GM19035 (cell line): Measurements from ENCODE around the gene IP6K2.
A peak's percentile ranks its signal among the peaks of the same experiment; 100 is the strongest.

Source experiments
- ATAC-seq: cut with Tn5 transposase; IDR thresholded peaks from one replicate; pipeline ENCODE4 v1.9.1; 2021; ENCODE audit not compliant: unreplicated experiment

IP6K2 gene

GRCh38 chr3:48689384-48689783 is 27.6 kb downstream of the IP6K2 start:
- ATAC-seq = no peak

GRCh38 chr3:48688737-48689075 is 28.3 kb downstream of the IP6K2 start:
- ATAC-seq = no peak

DNA sequence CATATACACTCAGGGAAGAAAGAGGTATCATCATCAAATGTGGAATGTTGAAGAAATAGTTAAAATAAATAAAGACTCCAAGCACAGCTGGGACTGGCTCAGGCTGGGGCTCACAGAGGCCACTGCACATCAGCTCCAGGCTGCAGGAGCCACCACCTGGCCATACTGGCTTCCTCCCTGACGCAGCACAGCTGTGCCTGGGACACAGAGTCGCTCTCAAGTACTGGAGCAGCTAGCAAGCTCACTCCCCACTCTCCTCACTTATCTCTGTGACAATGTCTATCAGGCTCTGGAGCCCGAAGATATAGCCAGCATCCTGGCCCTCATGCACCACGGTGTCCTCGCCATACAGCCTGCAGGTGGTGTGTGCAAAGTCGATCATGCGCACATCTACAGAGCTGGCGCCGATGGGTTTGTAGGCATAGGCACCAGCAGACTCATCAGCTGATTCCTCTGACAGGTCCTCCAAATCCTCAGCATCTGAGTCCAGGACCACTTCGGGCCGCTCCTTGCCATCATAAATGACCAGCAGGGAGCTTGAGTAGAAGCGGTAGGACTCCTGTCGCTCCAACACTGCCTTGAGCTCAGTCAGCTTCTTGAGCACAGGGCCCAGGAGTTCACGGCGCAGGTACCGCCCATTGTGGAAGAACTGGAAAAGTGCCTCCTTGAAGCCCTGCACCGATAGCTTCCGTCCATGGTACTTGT is 28.8 kb downstream of the IP6K2 start:
- no peak for ATAC-seq

DNA sequence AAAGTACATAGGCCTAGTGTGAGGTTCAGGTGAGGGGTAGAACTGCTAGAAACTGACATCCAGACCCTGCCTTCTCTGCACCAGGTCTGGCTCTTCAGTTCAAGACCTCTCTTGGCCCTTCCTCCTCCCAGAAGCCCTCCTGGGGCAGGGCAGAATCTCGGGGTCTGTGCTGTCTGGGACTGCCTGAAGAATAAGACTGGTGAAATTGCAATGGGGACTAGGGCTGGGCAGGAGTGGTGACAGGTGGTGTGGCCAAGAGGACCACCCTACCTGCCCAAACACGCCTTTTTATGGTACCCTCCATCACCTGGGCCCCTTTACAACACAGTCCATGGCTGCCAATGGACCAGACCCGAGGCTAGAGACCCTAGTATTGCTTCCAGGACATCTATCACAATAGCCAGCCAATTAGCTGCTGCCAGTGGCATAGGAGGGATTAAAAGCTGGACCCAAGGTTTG is 29.8 kb downstream of the IP6K2 start:
- ATAC-seq = no peak

DNA sequence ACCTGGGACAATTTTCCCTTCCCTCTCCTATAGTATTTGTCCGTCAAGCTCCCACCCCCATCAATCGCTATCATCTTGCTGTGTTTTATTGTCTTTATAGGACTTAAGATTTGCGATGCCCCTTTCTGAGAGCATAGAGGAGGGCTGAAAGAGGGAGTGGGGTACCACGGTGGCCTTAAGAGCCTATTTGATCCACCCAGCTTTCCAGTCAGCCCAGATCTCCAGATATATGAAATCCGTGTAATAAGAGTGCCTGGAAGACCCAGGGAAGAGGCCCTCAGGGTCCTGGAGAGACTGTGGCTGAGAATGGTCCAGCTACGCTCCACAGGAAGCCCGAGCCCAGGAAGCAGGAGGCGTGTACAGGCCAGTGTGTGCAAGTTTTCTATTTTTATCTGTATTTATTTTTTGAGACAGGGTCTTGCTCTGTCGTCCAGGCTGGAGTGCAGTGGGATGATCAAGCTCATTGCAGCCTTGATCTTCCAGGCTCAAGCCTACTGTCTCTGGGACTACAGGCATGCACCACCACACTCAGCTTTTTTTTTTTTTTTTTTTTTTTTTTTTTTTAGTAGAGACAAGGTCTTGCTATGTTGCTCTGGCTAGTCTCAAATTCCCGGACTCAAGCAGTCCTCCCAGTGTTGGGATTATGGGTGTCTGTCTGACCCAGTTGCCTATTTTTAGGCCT is 30.3 kb downstream of the IP6K2 start:
- ATAC-seq = no peak

DNA sequence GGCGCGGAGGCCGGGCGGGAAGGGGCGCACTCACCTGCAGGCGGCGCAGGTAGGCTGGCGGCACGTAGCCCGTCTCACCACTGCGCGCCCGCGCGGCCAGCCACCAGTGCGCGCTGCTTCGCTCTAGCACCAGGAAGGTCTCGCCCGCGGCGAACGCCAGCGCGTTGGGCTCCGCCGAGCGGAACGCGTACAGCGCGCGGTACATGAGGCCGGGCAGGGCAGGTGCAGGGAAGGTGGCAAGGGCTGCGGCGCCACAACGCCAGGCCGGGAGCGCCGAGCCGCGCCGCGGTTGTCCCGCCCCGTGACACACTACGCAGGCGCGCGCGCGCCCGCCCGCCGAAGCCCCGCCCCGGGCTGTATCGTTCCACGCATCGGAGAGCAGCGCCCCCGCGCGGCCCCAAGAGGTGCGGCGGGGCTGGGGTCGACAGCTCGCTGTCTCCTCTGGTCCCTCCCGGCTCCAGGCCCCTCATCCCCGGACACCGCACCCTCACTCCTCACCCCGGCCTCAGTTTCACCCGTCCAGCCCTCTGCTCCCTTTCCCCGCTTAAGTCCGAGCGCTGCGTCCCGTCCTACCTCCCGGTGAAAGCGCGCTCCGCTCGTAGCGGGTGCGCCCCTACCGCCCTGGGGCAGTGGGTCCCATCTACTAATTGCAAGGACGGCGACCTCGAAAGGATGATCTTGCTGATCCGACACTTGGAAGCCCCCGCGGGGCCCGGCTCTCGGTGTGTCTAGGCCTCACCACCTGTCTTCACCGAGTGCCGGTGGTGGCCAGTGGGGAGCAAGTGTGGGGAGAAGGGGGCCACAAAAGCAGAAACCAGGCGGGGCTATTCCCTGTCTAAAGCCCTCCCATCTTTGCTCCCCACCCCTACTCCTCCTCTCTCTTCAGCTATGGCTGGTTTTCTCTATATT is 31.2 kb downstream of the IP6K2 start, which contains the start of gene NCKIPSD:
TSS of gene NCKIPSD (minus strand) at position 313 of the 909 bp plus-strand sequence. CDS start at position 205, 108 bp downstream.
- peak; percentile 80 for ATAC-seq

DNA sequence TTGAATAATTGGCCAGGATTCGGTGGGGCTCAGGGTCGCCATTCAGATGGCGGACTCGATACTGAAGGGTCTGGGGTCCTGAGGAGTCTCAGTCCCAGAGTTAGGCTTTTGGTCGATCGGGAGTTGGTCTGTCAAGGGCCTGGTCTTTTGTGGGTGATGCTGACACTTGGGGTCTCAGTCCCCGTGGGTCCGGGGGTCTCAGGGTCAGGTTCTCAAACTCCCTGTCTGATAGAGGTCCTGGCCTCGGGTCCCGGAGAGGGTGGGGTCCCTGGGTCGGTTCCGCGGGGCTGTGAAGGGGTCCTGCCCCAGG is 31.8 kb downstream of the IP6K2 start:
- ATAC-seq = no peak

GRCh38 chr3:48684480-48685143 is 32.4 kb downstream of the IP6K2 start:
- ATAC-seq = no peak

DNA sequence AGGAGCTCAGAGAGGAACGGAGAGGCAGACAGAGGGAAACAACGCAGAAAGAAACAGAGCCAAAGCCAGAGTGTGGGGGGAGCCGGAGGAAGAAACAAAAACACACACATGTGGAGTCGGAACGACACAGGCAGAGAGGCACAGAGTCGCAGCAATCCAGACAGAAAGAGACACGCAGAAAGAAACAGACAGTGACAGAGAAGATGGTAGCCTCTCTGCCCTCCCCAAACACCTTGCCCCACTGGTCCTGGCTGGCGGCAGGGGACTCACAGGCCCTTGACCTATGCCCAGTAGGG is 33.0 kb downstream of the IP6K2 start:
- ATAC-seq = no peak

DNA sequence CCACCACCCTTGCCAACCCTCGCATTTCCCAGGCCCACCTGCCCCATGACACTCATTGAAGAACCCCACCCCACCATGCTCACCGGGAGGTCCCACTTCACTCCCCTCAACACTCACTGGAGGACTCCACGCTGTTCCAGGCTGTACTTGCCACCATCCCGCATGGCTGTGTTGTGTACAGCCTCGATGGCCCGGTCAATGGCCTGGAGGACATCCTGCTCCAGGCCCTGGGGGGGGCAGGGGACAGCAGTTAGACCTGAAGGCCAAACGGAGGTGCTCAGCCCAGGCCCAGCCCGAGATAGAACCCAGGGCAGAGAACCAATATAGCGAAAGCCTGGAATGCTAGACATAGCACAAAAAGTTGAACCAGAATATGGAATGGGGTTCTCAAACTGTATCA is 34.2 kb downstream of the IP6K2 start:
- no peak for ATAC-seq

DNA sequence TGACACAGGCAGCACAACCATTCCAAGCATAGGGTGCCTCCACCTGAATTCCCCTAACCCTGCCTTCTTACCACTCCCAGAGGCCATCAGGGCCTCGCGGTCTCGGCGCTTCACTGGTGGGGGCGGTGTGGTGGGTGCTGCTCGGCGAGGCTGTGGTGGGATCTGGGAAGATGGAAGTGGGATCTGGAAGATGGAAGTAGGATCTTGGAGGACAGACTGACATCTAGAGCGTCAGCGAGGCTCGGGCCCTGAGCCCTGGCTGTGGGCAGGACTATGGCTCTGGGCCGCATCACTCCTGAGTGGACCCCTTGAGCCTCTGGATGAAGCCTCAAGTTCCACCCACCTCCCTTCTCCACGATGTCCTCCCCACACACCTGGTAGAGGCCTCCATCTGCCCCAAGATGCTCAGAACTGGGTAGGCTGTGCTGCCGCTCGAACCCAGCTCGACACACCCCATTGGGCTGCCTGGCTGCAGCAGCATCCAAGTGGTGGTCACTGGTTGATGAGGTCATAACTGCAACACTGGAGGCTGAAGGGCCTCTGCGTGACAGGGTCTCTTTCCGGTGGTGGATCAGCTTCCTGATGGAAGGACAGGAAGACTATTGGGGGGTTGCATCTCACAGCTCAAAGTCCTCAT is 34.9 kb downstream of the IP6K2 start:
- no peak for ATAC-seq

- no peak for ATAC-seq
Observed at GRCh38 chr3:48681541-48681880, 35.5 kb downstream of the IP6K2 start.

DNA sequence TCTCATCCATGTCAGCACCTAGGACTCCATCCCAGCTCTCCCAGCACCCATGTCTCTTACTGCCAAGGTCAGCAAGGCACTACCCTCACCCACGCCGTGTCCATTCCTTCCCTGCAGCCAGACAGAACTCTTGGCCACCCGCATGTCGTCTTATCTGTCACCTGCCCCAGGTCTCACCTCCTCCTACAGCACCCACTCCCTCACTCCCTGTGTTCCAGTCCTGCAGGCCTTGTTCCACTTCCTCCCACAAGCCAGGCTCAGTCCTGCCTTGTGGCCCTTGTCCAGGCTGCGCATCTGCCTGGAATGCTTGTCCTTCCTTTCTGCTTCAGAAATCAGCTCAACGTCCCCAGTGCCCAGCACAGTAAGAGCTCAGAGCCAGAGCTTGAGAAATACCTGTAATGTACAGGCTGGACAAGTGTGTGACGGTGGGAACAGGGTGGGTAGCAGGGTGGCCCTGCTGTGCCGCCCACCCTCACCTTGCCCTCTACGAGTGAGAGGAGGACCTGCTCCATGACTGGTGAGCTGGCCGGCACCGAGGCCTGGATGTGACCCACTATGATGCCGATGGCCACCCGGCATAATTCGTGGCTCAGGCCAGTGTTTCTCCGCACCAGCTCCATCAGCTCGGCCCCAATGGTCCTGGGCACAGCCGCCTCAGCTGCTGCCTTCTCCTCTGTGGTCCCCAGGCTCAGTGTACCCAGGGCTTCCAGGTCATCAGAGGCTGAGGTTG is 36.0 kb downstream of the IP6K2 start:
- no peak for ATAC-seq

DNA sequence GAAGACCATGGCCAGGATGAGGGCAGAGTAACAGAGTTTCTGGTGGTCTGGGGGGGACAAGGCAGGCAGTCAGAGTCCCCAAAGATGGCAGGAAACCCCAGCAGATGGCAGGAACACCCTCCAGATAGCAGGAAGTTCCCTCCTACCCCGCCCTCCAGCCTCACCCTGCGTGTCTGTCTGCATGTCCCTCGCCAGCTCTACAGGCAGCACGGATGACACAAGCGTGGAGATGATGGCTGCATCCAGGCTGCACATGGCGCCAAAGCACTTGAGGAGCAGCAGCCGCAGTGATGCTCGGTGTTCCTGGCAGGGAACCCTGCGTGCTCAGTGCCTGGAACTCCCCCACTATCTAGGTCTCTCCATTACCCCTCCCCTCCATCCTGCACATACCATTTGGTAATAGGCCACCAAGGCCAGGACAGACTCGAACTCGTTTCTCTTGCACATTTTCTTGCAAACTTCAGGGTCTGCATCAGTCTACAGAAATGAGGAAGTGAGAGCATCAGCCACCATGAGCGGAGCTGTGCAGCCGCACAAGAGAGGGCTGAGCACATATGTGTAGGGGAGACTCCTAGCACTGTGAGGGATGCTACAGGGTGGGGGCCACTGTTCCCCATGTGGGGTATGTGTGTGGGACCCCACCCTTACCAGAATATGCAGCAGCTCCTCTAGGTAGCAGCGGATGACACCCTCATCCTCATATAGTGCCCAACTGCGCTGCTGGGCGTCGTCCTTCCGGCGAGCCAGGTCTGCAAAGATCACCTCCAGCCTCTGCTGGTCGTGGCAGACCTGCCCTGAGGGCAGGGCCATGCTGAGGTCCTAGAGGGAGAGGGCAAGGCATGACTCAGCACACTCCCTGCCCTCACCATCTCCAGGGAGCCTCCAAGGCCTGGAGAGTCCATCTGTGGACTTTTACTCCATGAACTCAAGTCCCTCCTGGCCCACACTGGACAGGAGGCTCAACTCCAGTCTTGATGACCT is 37.3 kb downstream of the IP6K2 start:
- ATAC-seq = peak; percentile 49

GRCh38 chr3:48678566-48679380 is 38.2 kb downstream of the IP6K2 start:
- no peak for ATAC-seq

DNA sequence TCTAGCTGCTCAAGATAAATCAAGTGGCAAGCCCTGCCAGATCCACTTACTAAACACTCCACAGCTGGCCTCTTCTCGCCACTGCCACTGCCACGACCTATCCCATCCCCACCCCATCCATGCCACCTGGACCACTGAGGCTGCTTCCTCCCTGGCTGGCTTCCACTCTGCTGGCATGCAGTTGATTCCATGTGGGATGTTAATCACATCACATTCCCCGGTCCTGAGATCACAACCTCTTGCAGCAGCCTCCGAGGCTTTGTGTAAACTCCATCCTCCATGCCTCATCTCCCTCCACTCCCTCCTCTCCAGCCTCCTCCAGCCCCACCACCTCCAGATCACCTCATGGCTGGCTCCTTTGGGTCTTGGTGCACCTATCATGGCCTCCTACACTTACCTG is 39.0 kb downstream of the IP6K2 start:
- no peak for ATAC-seq

DNA sequence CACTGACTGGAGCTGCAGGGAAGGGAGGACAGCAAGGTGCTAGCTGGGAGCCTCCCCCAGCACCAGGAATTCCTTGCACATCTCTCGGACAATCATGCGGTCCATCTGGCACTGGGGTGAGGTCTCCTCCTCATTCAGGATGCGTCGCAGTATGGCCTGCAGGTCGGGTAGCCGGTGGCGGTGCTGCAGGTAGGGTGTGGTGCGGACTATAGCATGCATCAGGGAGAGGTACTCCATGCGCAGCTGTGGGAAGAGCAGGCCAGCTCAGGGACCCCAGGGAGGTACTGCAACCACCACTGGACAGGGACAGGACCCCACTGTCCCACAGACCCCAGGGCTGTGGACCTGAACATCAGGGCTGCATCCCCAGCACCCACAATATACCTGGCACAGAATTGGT is 42.5 kb downstream of the IP6K2 start:
- ATAC-seq = no peak

DNA sequence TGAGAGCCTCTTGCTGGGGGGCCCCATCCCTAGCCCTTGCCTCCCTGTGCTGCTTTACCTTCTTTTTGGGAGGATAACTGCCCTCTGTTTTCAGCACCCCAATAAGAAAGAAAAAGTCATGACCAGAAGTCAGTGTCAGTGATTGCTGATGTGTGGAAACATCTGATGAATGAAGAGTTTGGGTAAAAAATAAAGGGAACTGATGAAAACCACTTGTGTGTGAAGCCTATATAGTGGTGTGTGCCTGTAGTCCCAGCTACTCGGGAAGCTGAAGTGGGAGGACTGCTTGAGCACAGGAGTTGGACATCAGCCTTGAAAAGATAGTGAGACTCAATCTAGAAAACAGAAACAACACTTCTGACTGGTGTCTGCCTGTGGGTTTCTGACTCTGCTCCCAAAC is 44.5 kb downstream of the IP6K2 start:
- ATAC-seq = no peak
